Ovary (tissue), 10 donors: ENCODE measurements around the gene EIF4EBP3. TPM values are rescaled to one million over a fixed set of nuclear protein-coding genes. Genes with fewer than 3 reads are reported as not detected.
A peak's percentile ranks its signal among the peaks of the same experiment; 100 is the strongest.

Experiments
- DNase-seq, 5 donors: peaks; one replicate each; pipeline ENCODE4 v3.0.0-alpha.2; 2019 to 2020
- H3K27ac ChIP-seq, 2 donors: fragments of 200-600 bp; one replicate each; pipeline versions ENCODE4 v1.5.1 to v1.8.0; 2019 to 2022
- H3K27me3 ChIP-seq: fragments of 200-600 bp; one replicate; pipeline ENCODE4 v1.8.0; 2022
- H3K36me3 ChIP-seq: fragments of 200-600 bp; sonication (generic); one replicate; pipeline ENCODE4 v1.5.1; 2019
- H3K4me1 ChIP-seq: one replicate; pipeline ENCODE4 v1.8.1; 2013; ENCODE audit warnings: mild to moderate bottlenecking, moderate library complexity; ENCODE audit not compliant: insufficient read depth
- H3K4me3 ChIP-seq: fragments of 200-600 bp; sonication (generic); one replicate; pipeline ENCODE4 v1.5.1; 2017
- H3K9me3 ChIP-seq, 2 donors: fragments of 200-600 bp in 1 of 2; sonication (generic) in 1 of 2; one replicate each; pipeline versions ENCODE4 v1.5.1 to v1.8.1; 2013 to 2019; ENCODE audit warnings: mild to moderate bottlenecking in 1 of 2, moderate library complexity in 1 of 2
- EP300 ChIP-seq: sonication (generic); formaldehyde crosslinking; IDR thresholded peaks from one replicate; pipeline ENCODE4 v1.6.1; 2017; ENCODE audit warnings: antibody characterized with exemption
- POLR2A ChIP-seq: fragments of 450-650 bp; IDR thresholded peaks from one replicate; pipeline ENCODE4 v1.6.1; 2017; ENCODE audit warnings: antibody characterized with exemption, mild to moderate bottlenecking, moderate library complexity
- WGBS, 3 donors: extraction: QIAGEN DNeasy Blood & Tissue Kit in 1 of 3; methylation state at CpG; one replicate each; pipeline versions ENCODE4 v1.1.5 to v1.1.7; 2013 to 2017; 5-methylcytosine and 5-hydroxymethylcytosine counted together
- intact Hi-C, 4 donors: fragments of 100-400 bp; cut with DNase I; formaldehyde crosslinking; loops; one replicate each; pipeline versions ENCODE4 v1.11.0 to v1.15.1; 2022 to 2023
- long read RNA-seq, 3 donors: library from polyadenylated mRNA in 2 of 3; unstranded in 2 of 3; transcript quantifications; one replicate each; pipeline ENCODE4 v2.0.0 and lab custom pipeline, GENCODE V29; 2021 to 2026
- polyA plus RNA-seq, 2 donors: library from polyadenylated mRNA; stranded (reverse); fragments of 200-250 nt in 1 of 2; fragments of 350-450 nt in 1 of 2; fragmentation: Illumina TruSeq in 1 of 2; extraction: RNeasy Lipid Tissue Mini Kit (QIAGEN cat#74804) in 1 of 2; gene quantifications; one replicate each; pipeline ENCODE4 v1.2.3, GENCODE V29; 2013 to 2014
- total RNA-seq, 7 donors: library from RNA; depleted of rRNA in 2 of 7; stranded (reverse); fragments of >200 nt in 2 of 7; fragmentation: NEBNext Ultra II Directional in 3 of 7; extraction: Animal tissue kit (Norgen Biotek cat#: 25700) in 3 of 7; gene quantifications; one replicate each; pipeline versions ENCODE4 v1.1.0 to v1.2.4, GENCODE V29; 2016 to 2023
- TF ChIP-seq, protein P1 (sequence below), 3 donors: fragments of 450-650 bp in 2 of 3; fragments of 200-600 bp in 1 of 3; IDR thresholded peaks; one replicate each; pipeline versions ENCODE4 v1.5.1 to v1.8.0; 2016 to 2022; ENCODE audit warnings: antibody characterized with exemption in 3 of 3, mild to moderate bottlenecking in 1 of 3
- donor health status: DM: no; HTN: no; CAD: no; lungs with moderate emphysema.
- donor health status: DM: no; HTN: no; CAD: no.
- donor health status: Bipolar disorder and iron deficiency.
- donor health status: DM: yes; HTN: yes; CAD: no.
- donor health status: DM: no; HTN: no; CAD: no.
- donor health status: DM: yes; HTN: yes; CAD: no.

EIF4EBP3 gene
- total RNA-seq (10 to 100 TPM in 6 of 7 donors, 1 to 10 TPM in 1; 8.6 to 23.6 (median 17.8) TPM), polyA plus RNA-seq (10 to 100 TPM; 16.0 to 30.2 TPM)
- long read RNA-seq, donor 1, partial matches to known transcripts, result 0 of 2 reads
- long read RNA-seq, donor 1, other reads (novel, unspliced or antisense), result 0 of 2 reads
- long read RNA-seq, donor 2, transcript EIF4EBP3-201 (3 exons, 691 nt), result major isoform, 12 of 12 reads
- long read RNA-seq, donor 2, partial matches to known transcripts, result 0 of 12 reads
- long read RNA-seq, donor 2, other reads (novel, unspliced or antisense), result 0 of 12 reads
- long read RNA-seq, donor 3, transcript EIF4EBP3-201 (3 exons, 691 nt), result major isoform, 13 of 13 reads
- long read RNA-seq, donor 3, partial matches to known transcripts, result 0 of 13 reads
- long read RNA-seq, donor 3, other reads (novel, unspliced or antisense), result 0 of 13 reads

DNA sequence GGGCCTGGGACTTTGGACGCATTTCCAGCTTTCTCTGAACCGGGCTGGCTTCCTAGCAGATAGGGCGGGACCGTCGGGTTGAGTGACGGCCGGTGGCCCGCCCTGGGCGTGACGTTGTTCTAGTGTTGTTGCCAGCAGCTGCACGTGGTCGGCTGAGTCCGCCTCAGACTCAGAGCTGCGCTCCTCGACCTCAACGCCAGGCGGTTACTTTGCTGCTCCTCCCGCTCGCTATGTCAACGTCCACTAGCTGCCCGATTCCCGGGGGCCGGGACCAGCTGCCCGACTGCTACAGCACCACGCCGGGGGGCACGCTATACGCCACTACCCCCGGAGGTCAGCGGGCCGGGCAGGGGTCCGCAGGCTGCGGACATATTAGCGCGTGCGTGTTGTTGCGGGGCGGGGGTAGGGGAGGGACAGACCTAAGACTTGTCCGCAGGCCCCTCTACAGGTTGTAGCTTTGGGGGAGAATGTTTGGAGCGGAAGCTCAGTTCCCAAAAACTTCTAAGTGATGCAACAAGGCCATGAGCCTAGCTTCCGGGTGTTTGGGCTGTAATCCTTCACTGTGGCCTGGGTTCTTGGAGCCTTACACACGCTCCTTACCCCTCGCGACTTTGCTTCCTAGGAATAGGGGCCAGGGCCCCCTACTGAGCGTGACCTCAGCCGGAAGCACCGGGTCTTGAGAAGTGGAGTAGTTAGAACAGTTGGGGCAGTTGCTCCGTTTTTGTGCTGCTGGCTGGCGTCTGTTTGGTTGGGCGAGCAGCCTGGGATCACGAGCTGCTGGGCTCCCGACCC, at the start of gene EIF4EBP3:
EIF4EBP3 (plus strand) TSS at position 155 of the 792 bp plus-strand sequence; CDS start at position 231, 76 bp downstream.
- Histone ChIP-seq H3K27me3 (no peaks in the 10 kb centered on the region), H3K27ac (peak within 1 kb of the TSS; percentile 91 to 96), H3K36me3 (no peaks in the 10 kb centered on the region), H3K4me3 (peak within 1 kb of the TSS; percentile 48), H3K4me1 (peaks cover 15% of the 10 kb centered on the region), H3K9me3 (no peaks in the 10 kb centered on the region)
- WGBS, 3 donors, result 0 to 1% (median 0%) methylated on average over 51 to 52 of the region's 52 CpGs
- intact Hi-C loops, result loop anchor here in 2 of 4 donors (5.0 kb wide), 3 partner anchors 95 to 145 kb away; partner anchors contain the start of genes ANKHD1 (in 1 of the 2), IK (in 1 of the 2) and NDUFA2 (in 1 of the 2)
- TF ChIP-seq EP300 (peak; percentile 35), POLR2A (peak; percentile 90)
- TF ChIP-seq, protein P1, sequence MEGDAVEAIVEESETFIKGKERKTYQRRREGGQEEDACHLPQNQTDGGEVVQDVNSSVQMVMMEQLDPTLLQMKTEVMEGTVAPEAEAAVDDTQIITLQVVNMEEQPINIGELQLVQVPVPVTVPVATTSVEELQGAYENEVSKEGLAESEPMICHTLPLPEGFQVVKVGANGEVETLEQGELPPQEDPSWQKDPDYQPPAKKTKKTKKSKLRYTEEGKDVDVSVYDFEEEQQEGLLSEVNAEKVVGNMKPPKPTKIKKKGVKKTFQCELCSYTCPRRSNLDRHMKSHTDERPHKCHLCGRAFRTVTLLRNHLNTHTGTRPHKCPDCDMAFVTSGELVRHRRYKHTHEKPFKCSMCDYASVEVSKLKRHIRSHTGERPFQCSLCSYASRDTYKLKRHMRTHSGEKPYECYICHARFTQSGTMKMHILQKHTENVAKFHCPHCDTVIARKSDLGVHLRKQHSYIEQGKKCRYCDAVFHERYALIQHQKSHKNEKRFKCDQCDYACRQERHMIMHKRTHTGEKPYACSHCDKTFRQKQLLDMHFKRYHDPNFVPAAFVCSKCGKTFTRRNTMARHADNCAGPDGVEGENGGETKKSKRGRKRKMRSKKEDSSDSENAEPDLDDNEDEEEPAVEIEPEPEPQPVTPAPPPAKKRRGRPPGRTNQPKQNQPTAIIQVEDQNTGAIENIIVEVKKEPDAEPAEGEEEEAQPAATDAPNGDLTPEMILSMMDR (IDR thresholded peaks at IDR 0.05), result peak; percentile 68 to 97 (median 92)
- DNase-seq, result peak; percentile 97 to 99 (median 98)

DNA sequence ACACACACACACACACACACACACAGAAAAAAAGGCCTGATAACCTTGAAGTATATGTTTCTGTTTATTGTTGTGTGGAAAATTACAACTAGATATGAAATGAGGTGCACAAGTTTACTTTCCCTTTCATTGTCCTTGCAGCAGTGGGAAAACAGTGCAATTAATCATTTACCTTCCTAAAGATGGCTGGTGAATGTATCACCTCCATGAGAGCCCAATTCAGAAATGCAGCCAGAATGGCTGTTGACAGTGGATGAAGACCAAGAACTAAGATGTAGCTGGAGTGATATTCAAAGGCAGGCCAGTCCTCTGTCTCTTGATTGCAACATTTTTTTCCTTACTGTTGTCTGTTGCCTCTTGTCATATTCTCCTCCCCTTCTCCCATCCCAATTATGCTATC, 49.6 kb upstream of the EIF4EBP3 start:
- Histone ChIP-seq H3K4me1 (no peaks in the 10 kb centered on the region), H3K27me3 (no peaks in the 10 kb centered on the region), H3K27ac (no peak overlapping the region), H3K4me3 (no peak overlapping the region), H3K36me3 (no peaks in the 10 kb centered on the region), H3K9me3 (no peaks in the 10 kb centered on the region)
- TF ChIP-seq EP300, result no peak
- TF ChIP-seq, protein P1 (IDR thresholded peaks at IDR 0.05), result no peak
- TF ChIP-seq POLR2A, result no peak
- no peak for DNase-seq
- intact Hi-C loops, result no loop called here

DNA sequence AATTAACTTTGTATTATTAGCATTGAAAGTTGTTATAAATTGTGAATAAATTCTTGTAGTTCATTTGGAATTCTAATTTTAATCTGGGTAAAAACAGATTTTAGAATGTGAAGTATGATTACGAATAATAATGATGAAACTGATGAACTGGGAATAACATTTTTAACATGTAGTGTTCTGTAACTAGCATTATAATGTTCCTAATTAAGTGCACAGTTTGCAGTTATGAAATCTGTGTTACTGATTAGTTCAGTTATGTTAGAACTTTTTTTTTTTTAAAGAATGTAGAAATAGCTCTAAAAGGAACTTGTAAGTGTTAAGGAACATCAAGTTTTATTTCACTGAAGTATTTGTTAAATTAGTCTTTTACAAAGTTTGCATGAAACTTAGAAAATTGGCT, 48.9 kb upstream of the EIF4EBP3 start:
- Histone ChIP-seq H3K27ac (no peak overlapping the region), H3K4me3 (no peak overlapping the region), H3K36me3 (no peaks in the 10 kb centered on the region), H3K4me1 (no peaks in the 10 kb centered on the region), H3K27me3 (no peaks in the 10 kb centered on the region), H3K9me3 (no peaks in the 10 kb centered on the region)
- intact Hi-C loops, result no loop called here
- TF ChIP-seq POLR2A (no peak), EP300 (no peak)
- TF ChIP-seq, protein P1 (IDR thresholded peaks at IDR 0.05), result no peak
- DNase-seq, result no peak
- 55 to 80% (median 62%) methylated on average over 1 of the region's 1 CpG for WGBS, 3 donors

DNA sequence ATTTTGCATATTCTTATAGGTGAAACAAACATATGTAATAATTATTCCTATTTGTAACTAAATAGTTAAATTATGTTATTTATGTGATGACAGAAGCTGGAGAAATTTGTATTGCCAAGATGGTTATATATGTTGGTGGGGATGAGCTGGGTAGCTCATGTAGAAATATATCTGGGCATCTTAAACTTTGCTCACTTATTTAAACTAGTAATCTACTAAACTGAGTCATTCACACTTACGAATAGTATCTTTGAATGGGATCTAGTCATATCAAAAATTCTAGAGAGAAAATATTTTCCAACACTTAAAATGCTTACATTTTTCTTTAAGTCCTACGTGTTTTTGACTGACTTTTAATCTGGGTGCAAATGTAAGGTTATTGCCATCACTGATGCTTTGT, 44.6 kb upstream of the EIF4EBP3 start:
- no peak overlapping the region for H3K4me3 ChIP-seq
- intact Hi-C loops, result no loop called here
- DNase-seq, result no peak

More for the DNA sequence above, 44.6 kb upstream of the EIF4EBP3 start:
- no peaks in the 10 kb centered on the region for H3K27me3 ChIP-seq
- no peak for TF ChIP-seq POLR2A
- TF ChIP-seq, protein P1 (IDR thresholded peaks at IDR 0.05), result no peak
- TF ChIP-seq EP300, result no peak
- H3K27ac ChIP-seq, result no peak overlapping the region
- no peaks in the 10 kb centered on the region for H3K9me3 ChIP-seq
- no peaks in the 10 kb centered on the region for H3K36me3 ChIP-seq
- WGBS, 3 donors, result 92 to 97% (median 94%) methylated on average over 2 of the region's 2 CpGs
- no peaks in the 10 kb centered on the region for H3K4me1 ChIP-seq
